GM19324 (cell line): ENCODE data around the gene ANO6.

Experiments
- ATAC-seq: cut with Tn5 transposase; IDR thresholded peaks from one replicate; pipeline ENCODE4 v1.9.1; 2021; ENCODE audit warnings: mild to moderate bottlenecking, moderate library complexity; ENCODE audit not compliant: unreplicated experiment, low FRiP score

Gene ANO6

GRCh38 chr12:45270951-45271350 is 55.1 kb downstream of the ANO6 start:
- ATAC-seq = no peak

GRCh38 chr12:45273717-45274271 is 57.9 kb downstream of the ANO6 start:
- no peak for ATAC-seq

GRCh38 chr12:45276154-45276755 is 60.4 kb downstream of the ANO6 start:
- ATAC-seq = no peak

GRCh38 chr12:45278447-45278846 is 62.6 kb downstream of the ANO6 start:
- ATAC-seq = no peak

- no peak for ATAC-seq
These were observed 64.3 kb downstream of the ANO6 start for GRCh38 chr12:45279931-45280830.

GRCh38 chr12:45281994-45282393 is 66.1 kb downstream of the ANO6 start:
- ATAC-seq = no peak

- no peak for ATAC-seq
These were observed 66.5 kb downstream of the ANO6 start for GRCh38 chr12:45282411-45282810.

GRCh38 chr12:45284096-45284901 is 68.4 kb downstream of the ANO6 start:
- ATAC-seq = no peak

GRCh38 chr12:45285717-45286116 is 69.8 kb downstream of the ANO6 start:
- no peak for ATAC-seq

GRCh38 chr12:45286621-45287020 is 70.7 kb downstream of the ANO6 start:
- no peak for ATAC-seq

GRCh38 chr12:45289245-45290215 is 73.6 kb downstream of the ANO6 start:
- no peak for ATAC-seq

GRCh38 chr12:45290216-45290605 is 74.3 kb downstream of the ANO6 start:
- no peak for ATAC-seq

GRCh38 chr12:45291518-45291917 is 75.6 kb downstream of the ANO6 start:
- ATAC-seq = no peak

- ATAC-seq = no peak
These were observed 76.7 kb downstream of the ANO6 start for GRCh38 chr12:45292486-45293195.

- no peak for ATAC-seq
These were observed 79.0 kb downstream of the ANO6 start for GRCh38 chr12:45294906-45295305.

GRCh38 chr12:45296046-45296586 is 80.2 kb downstream of the ANO6 start:
- no peak for ATAC-seq

- no peak for ATAC-seq
These were observed 82.2 kb downstream of the ANO6 start for GRCh38 chr12:45298047-45298446.

GRCh38 chr12:45298721-45299692 is 83.1 kb downstream of the ANO6 start:
- ATAC-seq = no peak
